HG02852 (cell line): ENCODE measurements around the gene UNC5C.

Source experiments
- ATAC-seq: cut with Tn5 transposase; IDR thresholded peaks from one replicate; pipeline ENCODE4 v1.9.1; 2021; ENCODE audit warnings: mild to moderate bottlenecking, moderate library complexity; ENCODE audit not compliant: unreplicated experiment

Gene UNC5C

GRCh38 chr4:95231681-95232080, 317.1 kb downstream of the UNC5C start:
- ATAC-seq, result no peak

DNA sequence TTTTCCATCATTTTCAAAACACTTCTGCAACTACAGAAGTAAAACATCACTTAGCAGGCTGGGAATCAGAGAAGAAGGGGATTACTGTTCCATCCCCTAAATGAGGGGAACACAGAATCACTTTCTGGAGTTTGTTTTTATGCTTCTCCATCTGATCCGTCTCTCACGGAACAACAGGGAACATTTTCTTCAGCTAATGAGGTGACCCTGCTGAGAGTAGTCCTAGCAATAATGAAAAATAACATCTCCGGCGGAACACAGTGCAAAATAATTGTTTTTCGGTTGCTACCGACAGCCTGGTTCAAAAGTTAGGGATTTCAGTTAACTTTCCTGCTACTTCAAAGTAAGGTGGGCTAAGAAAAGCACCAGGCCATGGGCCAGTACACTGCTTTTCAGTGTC, 322.9 kb downstream of the UNC5C start:
- no peak for ATAC-seq

DNA sequence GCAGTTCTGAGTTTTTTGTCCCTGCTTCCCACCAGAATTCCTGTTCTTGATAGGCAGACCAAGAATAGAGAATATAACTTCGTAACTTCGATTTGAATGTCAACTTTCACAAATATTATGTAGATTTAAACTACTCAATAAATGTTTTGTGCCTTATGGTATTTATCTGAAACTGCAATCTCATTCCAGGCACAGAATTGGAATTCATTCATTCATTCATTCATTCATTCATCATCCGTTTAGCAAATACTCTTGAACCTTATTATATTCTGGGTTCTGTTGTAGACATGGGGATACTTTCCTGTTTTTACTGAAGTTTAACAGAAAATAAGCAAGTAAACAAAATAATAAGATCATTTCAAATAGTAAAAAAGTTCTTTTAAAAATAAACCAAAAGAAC, 324.4 kb downstream of the UNC5C start:
- ATAC-seq, result no peak

GRCh38 chr4:95220205-95221175, 328.3 kb downstream of the UNC5C start:
- no peak for ATAC-seq

GRCh38 chr4:95219109-95219508, 329.7 kb downstream of the UNC5C start:
- ATAC-seq, result no peak

- ATAC-seq, result no peak
Measured at GRCh38 chr4:95217197-95217596, 331.6 kb downstream of the UNC5C start.

- no peak for ATAC-seq
Measured at GRCh38 chr4:95216636-95217035, 332.1 kb downstream of the UNC5C start.

DNA sequence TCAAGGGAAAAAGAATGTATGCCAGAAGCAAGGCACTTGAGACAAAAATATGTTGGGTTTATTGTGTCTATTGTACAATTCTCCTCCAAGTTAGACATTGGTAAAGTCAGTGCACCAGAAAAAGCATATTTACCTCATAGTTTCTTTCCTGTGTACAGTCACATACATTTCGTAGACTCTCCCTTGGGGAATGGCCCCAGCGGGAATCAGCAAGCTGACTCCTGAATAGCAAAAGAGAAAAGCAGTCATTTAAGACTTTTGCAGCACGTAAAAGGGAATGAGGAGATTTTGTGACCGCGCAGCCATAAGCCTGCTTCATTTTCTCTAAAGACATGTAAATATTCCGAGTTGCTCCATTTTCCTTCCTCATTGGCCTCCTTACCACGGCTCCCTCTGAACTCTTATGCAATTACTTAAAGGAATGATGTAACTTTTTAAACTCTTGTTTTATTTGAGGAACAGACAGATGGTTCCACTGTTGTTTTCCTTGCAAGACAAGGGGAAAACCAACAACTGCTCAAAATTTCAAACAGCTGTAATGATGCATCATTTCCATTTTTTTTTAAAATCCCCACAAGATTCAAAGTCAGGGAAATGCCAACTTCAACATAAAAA, 332.7 kb downstream of the UNC5C start:
- ATAC-seq, result no peak

GRCh38 chr4:95215043-95215442, 333.7 kb downstream of the UNC5C start:
- no peak for ATAC-seq

DNA sequence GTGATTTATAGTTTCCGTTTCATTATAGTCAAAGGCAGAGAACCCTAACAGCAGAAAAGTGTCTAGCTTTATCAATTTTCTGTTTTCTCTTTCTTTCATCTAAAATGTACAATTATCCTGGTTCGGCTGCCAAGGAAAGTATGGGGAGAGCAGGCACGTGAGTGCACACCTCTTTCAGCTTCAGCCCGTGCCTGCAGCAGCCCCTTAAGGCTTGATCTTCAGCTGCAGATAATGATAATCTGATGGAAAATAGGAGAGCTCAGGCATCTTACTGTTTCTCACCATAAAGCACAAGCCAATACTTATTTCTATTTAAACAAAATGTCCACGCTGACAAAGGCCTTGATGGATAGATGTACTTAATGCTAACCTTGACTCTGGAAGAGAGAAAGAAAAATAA, 334.4 kb downstream of the UNC5C start:
- ATAC-seq, result no peak

GRCh38 chr4:95213366-95213765, 335.4 kb downstream of the UNC5C start:
- no peak for ATAC-seq

- no peak for ATAC-seq
Measured at GRCh38 chr4:95212692-95213091, 336.1 kb downstream of the UNC5C start.

GRCh38 chr4:95209927-95210326, 338.8 kb downstream of the UNC5C start:
- no peak for ATAC-seq

DNA sequence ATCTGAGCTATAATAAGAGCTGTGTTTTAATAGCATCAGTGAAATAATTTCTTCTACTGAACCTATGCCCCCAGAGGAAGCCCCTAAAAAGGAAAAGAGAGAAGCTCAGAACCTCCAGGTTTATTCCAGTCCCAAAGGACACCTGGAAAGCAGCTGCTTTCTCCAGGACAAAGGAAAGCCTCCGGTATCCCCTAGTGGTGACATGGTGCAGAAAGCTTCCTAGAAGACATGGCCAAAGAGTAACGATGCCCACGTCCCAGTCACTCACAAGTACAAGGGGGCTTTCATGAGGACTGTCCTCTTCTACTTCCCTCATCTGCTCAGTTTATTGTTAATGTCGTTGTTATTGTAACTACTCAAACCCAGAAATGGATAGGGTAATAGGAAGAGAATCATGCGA, 343.9 kb downstream of the UNC5C start:
- no peak for ATAC-seq

DNA sequence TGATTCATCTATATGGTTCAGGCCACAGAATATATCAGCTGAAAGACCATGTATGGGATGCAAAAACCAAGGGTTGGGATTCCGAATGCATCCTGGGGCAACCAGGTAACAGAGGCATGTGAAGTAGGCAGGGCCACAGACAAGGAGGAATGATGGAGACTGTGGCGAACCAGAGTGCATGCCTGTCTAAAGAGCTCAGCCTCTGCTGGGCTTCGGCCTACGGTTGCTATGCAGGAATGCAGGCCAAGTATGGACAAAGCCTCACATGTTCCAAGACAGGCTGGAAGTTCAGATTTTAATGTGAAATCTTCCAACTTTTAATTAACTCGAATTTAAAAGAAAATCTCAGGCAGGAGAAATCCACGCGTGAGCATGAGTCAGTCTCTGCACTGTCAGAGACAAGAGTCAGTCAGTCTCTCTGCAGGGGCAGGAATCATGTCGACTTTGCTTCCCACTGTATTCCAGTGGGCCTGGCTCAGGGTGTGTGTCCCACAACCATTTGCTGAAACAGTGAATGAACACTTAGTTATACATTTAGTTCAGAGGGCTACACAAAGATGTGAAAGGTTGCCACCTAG, 344.4 kb downstream of the UNC5C start:
- no peak for ATAC-seq

DNA sequence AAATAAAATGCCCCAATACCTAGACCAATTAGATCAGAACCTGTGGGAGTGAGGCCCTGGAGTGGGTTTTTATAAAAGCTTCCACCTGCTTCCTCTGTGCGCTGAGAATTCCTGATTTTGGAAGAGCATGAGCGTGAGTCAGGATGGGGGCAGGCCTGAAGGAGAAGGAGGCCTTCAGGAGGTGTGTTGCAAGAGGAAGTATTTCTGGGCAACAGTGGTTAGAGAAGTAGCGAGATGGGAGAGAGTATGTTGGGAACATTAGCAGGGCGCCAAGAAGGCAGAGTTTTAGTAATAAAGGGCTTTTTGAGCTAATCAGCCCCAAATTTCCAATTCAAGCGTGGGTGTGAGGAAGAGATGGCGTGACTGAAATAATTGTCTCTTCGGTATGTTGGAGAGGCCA, 349.8 kb downstream of the UNC5C start:
- ATAC-seq, result no peak

DNA sequence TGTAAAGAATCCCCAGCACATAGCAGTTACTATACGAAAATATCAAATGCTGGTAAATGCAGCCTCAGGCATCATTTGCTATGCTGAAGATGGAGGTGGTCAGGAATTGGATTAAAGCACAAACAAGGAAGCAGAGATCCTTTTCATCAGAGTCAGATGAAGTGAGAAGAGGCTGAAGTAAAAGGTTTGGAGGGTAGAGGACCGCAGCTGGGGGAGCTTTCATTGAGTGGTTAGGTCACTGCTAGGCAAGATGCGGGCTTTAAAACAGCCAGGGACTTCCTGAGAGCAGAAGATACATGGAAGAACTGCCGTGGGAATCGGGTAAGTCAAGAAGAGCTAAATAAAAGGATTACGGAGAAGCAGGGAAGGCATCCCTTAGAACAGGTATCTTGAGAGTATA, 351.4 kb downstream of the UNC5C start:
- ATAC-seq, result no peak

- ATAC-seq, result no peak
Measured at GRCh38 chr4:95193391-95194224, 355.2 kb downstream of the UNC5C start.

DNA sequence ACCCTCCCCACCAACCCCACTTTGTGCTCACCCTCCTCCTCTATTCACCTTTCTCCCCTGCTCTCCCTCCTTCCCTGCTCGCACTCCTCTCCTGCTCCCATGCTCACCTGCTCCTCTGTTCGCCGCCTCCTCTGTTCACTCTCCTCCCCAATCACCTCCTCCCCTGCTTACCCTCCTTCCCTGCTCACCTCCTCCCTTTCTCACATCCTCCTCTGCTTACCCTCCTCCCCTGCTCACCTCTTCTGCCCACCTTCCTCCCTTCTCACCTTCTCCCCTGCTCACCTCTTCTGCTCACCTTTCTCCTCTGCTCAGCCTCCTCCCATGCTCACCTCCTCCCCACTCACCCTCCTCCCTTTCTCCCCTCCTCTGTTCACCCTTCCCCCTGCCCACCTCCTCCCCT, 357.2 kb downstream of the UNC5C start:
- ATAC-seq, result no peak

GRCh38 chr4:95190751-95191436, 357.9 kb downstream of the UNC5C start:
- ATAC-seq, result no peak
